Left lung (tissue), 10 donors: Measurements from ENCODE around the gene LMO1. TPM values are rescaled to one million over a fixed set of nuclear protein-coding genes. Genes with fewer than 3 reads are reported as not detected.

Experiments
- ATAC-seq: fragments of 200-7000 bp; cut with Tn5 transposase; one replicate; pipeline ENCODE4 v1.9.1; 2020; ENCODE audit warnings: moderate library complexity
- DNase-seq, 4 donors: peaks; one replicate each; pipeline ENCODE4 v3.0.0-alpha.2; 2013 to 2020
- H3K27ac ChIP-seq, 2 donors: fragments of 200-600 bp; sonication (generic) in 1 of 2; one replicate each; pipeline versions ENCODE4 v1.5.0 to v1.8.0; 2020 to 2021
- H3K27me3 ChIP-seq, 2 donors: fragments of 200-600 bp; sonication (generic) in 1 of 2; one replicate each; pipeline versions ENCODE4 v1.5.0 to v1.8.0; 2020 to 2021
- H3K36me3 ChIP-seq, 2 donors: fragments of 200-600 bp; sonication (generic) in 1 of 2; one replicate each; pipeline versions ENCODE4 v1.5.0 to v1.8.0; 2020 to 2021
- H3K4me1 ChIP-seq, 2 donors: fragments of 200-600 bp; one replicate each; pipeline ENCODE4 v1.8.0; 2021
- H3K4me3 ChIP-seq, 2 donors: fragments of 200-600 bp; sonication (generic) in 1 of 2; one replicate each; pipeline versions ENCODE4 v1.5.0 to v1.8.0; 2020 to 2021; ENCODE audit warnings: mild to moderate bottlenecking in 1 of 2
- H3K9me3 ChIP-seq, 2 donors: fragments of 200-600 bp; sonication (generic) in 1 of 2; one replicate each; pipeline versions ENCODE4 v1.5.0 to v1.8.0; 2020 to 2021
- CTCF ChIP-seq, 2 donors: fragments of 200-600 bp; sonication (generic) in 1 of 2; IDR thresholded peaks; one replicate each; pipeline versions ENCODE4 v1.5.0 to v1.8.0; 2021; ENCODE audit warnings: antibody characterized with exemption in 2 of 2
- intact Hi-C, 2 donors: fragments of 100-400 bp; cut with DNase I; formaldehyde crosslinking; loops; one replicate each; pipeline versions ENCODE4 v1.11.2 to v1.14.2; 2022
- polyA plus RNA-seq, 6 donors: library from polyadenylated mRNA; unstranded; fragments of 120-200 nt; gene quantifications; one replicate each; pipeline ENCODE4 v1.2.1, GENCODE V29; 2013; ENCODE audit not compliant: insufficient read length in 6 of 6
- total RNA-seq, 2 donors: library from RNA; stranded (reverse); fragmentation: NEBNext Ultra II Directional; extraction: Animal tissue kit (Norgen Biotek cat#: 25700); gene quantifications; one replicate each; pipeline ENCODE4 v1.2.1, GENCODE V29; 2021
- donor health status: DM: no; HTN: yes; CAD: no.
- donor health status: DM: no; HTN: no; CAD: no.

LMO1 gene
- total and polyA plus RNA-seq, 8 donors: 0.18 to 0.48 (median 0.23) TPM; not detected in 3

GRCh38 chr11:8250981-8251615, 12.6 kb downstream of the LMO1 start:
- no peak for TF ChIP-seq CTCF (IDR thresholded peaks at IDR 0.05)
- H3K27ac ChIP-seq: no peak overlapping the region
- H3K9me3 ChIP-seq: no peaks in the 10 kb centered on the region
- H3K27me3 ChIP-seq: no peaks in the 10 kb centered on the region
- ATAC-seq (no peak), DNase-seq (peak in 1 of 4 donors; percentile 18)
- H3K4me3 ChIP-seq: no peak overlapping the region
- no peaks in the 10 kb centered on the region for H3K4me1 ChIP-seq
- H3K36me3 ChIP-seq: no peaks in the 10 kb centered on the region
- intact Hi-C loops: no loop called here

- H3K27ac ChIP-seq: no peak overlapping the region
- ATAC-seq (no peak), DNase-seq (peak in 1 of 4 donors; percentile 24)
- no peaks in the 10 kb centered on the region for H3K36me3 ChIP-seq
- TF ChIP-seq CTCF (IDR thresholded peaks at IDR 0.05): no peak
- no peak overlapping the region for H3K4me3 ChIP-seq
- no peaks in the 10 kb centered on the region for H3K9me3 ChIP-seq
- intact Hi-C loops: no loop called here
- no peaks in the 10 kb centered on the region for H3K4me1 ChIP-seq
- H3K27me3 ChIP-seq: no peaks in the 10 kb centered on the region
Measured at GRCh38 chr11:8250434-8250833, 13.2 kb downstream of the LMO1 start.

- H3K9me3 ChIP-seq: no peaks in the 10 kb centered on the region
- no peak for DNase-seq
- TF ChIP-seq CTCF (IDR thresholded peaks at IDR 0.05): no peak
- no peaks in the 10 kb centered on the region for H3K36me3 ChIP-seq
- no peak overlapping the region for H3K4me3 ChIP-seq
- H3K27me3 ChIP-seq: no peaks in the 10 kb centered on the region
- no peaks in the 10 kb centered on the region for H3K4me1 ChIP-seq
- H3K27ac ChIP-seq: no peak overlapping the region
- intact Hi-C loops: no loop called here
- no peak for ATAC-seq
Measured at GRCh38 chr11:8249482-8249881, 14.2 kb downstream of the LMO1 start.

- Histone ChIP-seq H3K9me3 (no peaks in the 10 kb centered on the region), H3K27me3 (no peaks in the 10 kb centered on the region), H3K36me3 (no peaks in the 10 kb centered on the region), H3K4me1 (no peaks in the 10 kb centered on the region), H3K4me3 (no peak overlapping the region), H3K27ac (no peak overlapping the region)
- ATAC-seq (no peak), DNase-seq (no peak)
- intact Hi-C loops: no loop called here
- TF ChIP-seq CTCF (IDR thresholded peaks at IDR 0.05): no peak
Measured at GRCh38 chr11:8248786-8249185, 14.9 kb downstream of the LMO1 start.

- H3K4me3 ChIP-seq: no peak overlapping the region
Measured at GRCh38 chr11:8247312-8247711, 16.4 kb downstream of the LMO1 start.

More at GRCh38 chr11:8247312-8247711, 16.4 kb downstream of the LMO1 start:
- Histone ChIP-seq H3K27ac (no peak overlapping the region), H3K4me1 (no peaks in the 10 kb centered on the region), H3K9me3 (no peaks in the 10 kb centered on the region), H3K36me3 (no peaks in the 10 kb centered on the region), H3K27me3 (peaks cover 0 to 4% of the 10 kb centered on the region in 2 donors)
- TF ChIP-seq CTCF (IDR thresholded peaks at IDR 0.05): peak; percentile 14 to 35
- ATAC-seq (peak; percentile 58), DNase-seq (no peak)
- intact Hi-C loops: no loop called here
